Measurements from ENCODE around the gene CAMLG.

GRCh38 chr5:134708301-134708700 lies 30.0 kb upstream of the CAMLG start:
- TF ChIP-seq CTCF (IDR thresholded peaks at IDR 0.05; ENCODE audit: insufficient read depth, low read depth, low read length) (no peak), EZH2 (IDR thresholded peaks at IDR 0.05; ENCODE audit: insufficient read depth, low read length) (no peak)
